GM12878 (cell line): ENCODE results near the gene DMRT1. TPM values are rescaled to one million over a fixed set of nuclear protein-coding genes. Genes with fewer than 3 reads are reported as not detected.

Experiments
- ATAC-seq: fragments of 200-7000 bp; cut with Tn5 transposase; 3 replicates; pipeline ENCODE4 v1.9.1; 2020; ENCODE audit warnings: mild to moderate bottlenecking, moderate library complexity
- BruUV-seq: library from RNA; stranded (reverse); fragments of 400-500 nt; replicated peaks from 2 replicates; lab custom pipeline; 2021; lab: Mats Ljungman, UMichigan
- CTCF ChIA-PET: fragments of 300-600 bp; sonication (Branson Sonifier 250); formaldehyde crosslinking; extraction: SDS; loops from one replicate; lab custom pipeline; 2021; ENCODE audit warnings: inconsistent platforms; lab: Yijun Ruan, JAX
- POLR2A ChIA-PET: fragments of 350-600 bp; formaldehyde crosslinking; extraction: SDS; loops from one replicate; lab custom pipeline; 2021; ENCODE audit warnings: inconsistent platforms; lab: Charles Lee
- RAD21 ChIA-PET: fragments of 300-600 bp; sonication (Branson Sonifier 250); formaldehyde crosslinking; loops from one replicate; lab custom pipeline; 2023; ENCODE audit warnings: antibody characterized with exemption; ENCODE audit not compliant: unreplicated experiment; lab: Charles Lee
- SMC1A ChIA-PET: fragments of 300-600 bp; sonication (Branson Sonifier 250); formaldehyde crosslinking; loops from one replicate; lab custom pipeline; 2023; ENCODE audit not compliant: unreplicated experiment, uncharacterized antibody; lab: Charles Lee
- DNase-seq: peaks from one replicate; pipeline ENCODE4 v3.0.0-alpha.2; 2011; ENCODE audit warnings: low read depth, low spot score
- FAIRE-seq: peaks from 3 replicates; lab custom pipeline; 2011; peaks lifted over from hg19 to GRCh38; lab: Jason Lieb, UNC
- H2AFZ ChIP-seq: 2 replicates; pipeline ENCODE4 v1.6.0; 2011; ENCODE audit warnings: low read depth, low read length, control low read depth; ENCODE audit not compliant: control insufficient read depth
- H3K27ac ChIP-seq: 2 replicates; pipeline ENCODE4 v1.5.1; 2011; ENCODE audit warnings: control low read depth; ENCODE audit not compliant: control insufficient read depth, insufficient read depth
- H3K27me3 ChIP-seq, 2 experiments: replicated peaks in 1 of 2; 2 replicates each; pipeline versions ENCODE4 v1.6.0 to v1.6.1; 2011; ENCODE audit warnings: low read length in 1 of 2; ENCODE audit not compliant: control insufficient read depth in 2 of 2, insufficient read depth in 2 of 2
- H3K36me3 ChIP-seq, 2 experiments: 2 replicates each; pipeline ENCODE4 v1.5.1; 2011; ENCODE audit warnings: low read length in 1 of 2; ENCODE audit not compliant: control insufficient read depth in 2 of 2, insufficient read depth in 2 of 2
- H3K4me1 ChIP-seq: 2 replicates; pipeline ENCODE4 v1.6.1; 2011; ENCODE audit warnings: mild to moderate bottlenecking, low read length, moderate library complexity, mixed read lengths; ENCODE audit not compliant: control insufficient read depth, insufficient read depth
- H3K4me2 ChIP-seq: 2 replicates; pipeline ENCODE4 v1.6.0; 2011; ENCODE audit warnings: control low read depth; ENCODE audit not compliant: control insufficient read depth, insufficient read depth
- H3K4me3 ChIP-seq: fragments of 200-600 bp; sonication (generic); 2 replicates; pipeline ENCODE4 v1.5.1; 2016
- H3K79me2 ChIP-seq: 2 replicates; pipeline ENCODE4 v1.6.0; 2011; ENCODE audit warnings: low read length; ENCODE audit not compliant: control insufficient read depth, insufficient read depth
- H3K9ac ChIP-seq: 2 replicates; pipeline ENCODE4 v1.8.0; 2011; ENCODE audit warnings: low read length, control low read depth, mixed read lengths; ENCODE audit not compliant: control insufficient read depth, insufficient read depth
- H3K9me3 ChIP-seq: replicated peaks from 3 replicates; pipeline ENCODE4 v1.5.1; 2011; ENCODE audit warnings: mild to moderate bottlenecking, low read length; ENCODE audit not compliant: control insufficient read depth, insufficient read depth
- H4K20me1 ChIP-seq: 2 replicates; pipeline ENCODE4 v1.6.0; 2011; ENCODE audit not compliant: control insufficient read depth, insufficient read depth
- KDM1A ChIP-seq: fragments of 200-600 bp; sonication (generic); IDR thresholded peaks from 2 replicates; pipeline ENCODE4 v1.6.1; 2016; ENCODE audit warnings: borderline replicate concordance
- NFXL1 ChIP-seq: fragments of 450-650 bp; IDR thresholded peaks from 2 replicates; pipeline ENCODE4 v1.6.1; 2017; ENCODE audit warnings: antibody characterized with exemption, mild to moderate bottlenecking, borderline replicate concordance
- PAX5 ChIP-seq: IDR thresholded peaks from 2 replicates; pipeline ENCODE4 v1.6.1; 2011; ENCODE audit warnings: low read depth, low read length, borderline replicate concordance
- RB1 ChIP-seq: fragments of 450-650 bp; formaldehyde crosslinking; IDR thresholded peaks from 2 replicates; pipeline ENCODE4 v1.6.1; 2017; ENCODE audit warnings: mild to moderate bottlenecking, borderline replicate concordance
- SIX5 ChIP-seq: IDR thresholded peaks from 2 replicates; pipeline ENCODE4 v1.6.1; 2011; ENCODE audit warnings: mild to moderate bottlenecking, low read depth, low read length, moderate library complexity; ENCODE audit not compliant: severe bottlenecking
- TBL1XR1 ChIP-seq: IDR thresholded peaks from 2 replicates; pipeline ENCODE4 v1.6.1; 2012; ENCODE audit warnings: low read depth, low read length, improper control_type of control experiment
- ZNF207 ChIP-seq: fragments of 450-650 bp; IDR thresholded peaks from 2 replicates; pipeline ENCODE4 v1.6.1; 2014; ENCODE audit warnings: antibody characterized with exemption, mild to moderate bottlenecking, borderline replicate concordance
- WGBS: methylation state at CpG from one replicate; pipeline ENCODE4 v1.1.6; 2016; ENCODE audit warnings: low lambda C conversion rate; ENCODE audit not compliant: insufficient replicate concordance, insufficient coverage; ENCODE audit errors: missing lambda C conversion rate; 5-methylcytosine and 5-hydroxymethylcytosine counted together
- in situ Hi-C: fragments of 300-500 bp; cut with MboI; formaldehyde crosslinking; loops from 9 replicates; pipeline ENCODE4 v1.14.3; 2018; ENCODE audit warnings: mixed read lengths
- intact Hi-C: fragments of 100-400 bp; cut with micrococcal nuclease; formaldehyde crosslinking; loops from one replicate; pipeline ENCODE4 v1.14.2; 2022; ENCODE audit not compliant: unreplicated experiment
- polyA plus RNA-seq, 11 experiments: library from polyadenylated mRNA; depleted of rRNA in 4 of 11; unstranded in 6 of 11; stranded (reverse) in 5 of 11; fragments of >200 nt; fragmentation: Nextera tagmentation in 4 of 11; fragmentation: Illumina TruSeq in 1 of 11; extraction: Ambion mirVana in 4 of 11; extraction: Trizol in 1 of 11; gene quantifications; 1 replicate in 1 of 11; 2 replicates in 10 of 11; pipeline versions ENCODE4 v1.2.1 to v1.2.3, GENCODE V29; 2011 to 2016; ENCODE audit warnings: inconsistent platforms in 2 of 11, missing spikeins in 2 of 11, low read depth in 1 of 11
- total RNA-seq, 4 experiments: library from RNA; depleted of rRNA in 3 of 4; stranded (reverse); fragments of >200 nt in 3 of 4; fragmentation: Illumina TruSeq in 1 of 4; extraction: Trizol in 1 of 4; gene quantifications; 2 replicates each; pipeline versions ENCODE4 v1.2.1 to v1.2.3, GENCODE V29; 2013 to 2021
- TF ChIP-seq, protein P1 (sequence below): fragments of 450-650 bp; IDR thresholded peaks from 2 replicates; pipeline ENCODE4 v1.6.1; 2017; ENCODE audit warnings: mild to moderate bottlenecking, moderate library complexity
- TF ChIP-seq, protein P2 (sequence below): IDR thresholded peaks from 2 replicates; pipeline ENCODE4 v1.6.1; 2011; ENCODE audit warnings: low read depth, mild to moderate bottlenecking, low read length, moderate library complexity, borderline replicate concordance; ENCODE audit errors: extremely low read depth
- TF ChIP-seq, protein P3 (sequence below): fragments of 450-650 bp; IDR thresholded peaks from 2 replicates; pipeline ENCODE4 v1.6.1; 2017; ENCODE audit warnings: antibody characterized with exemption, mild to moderate bottlenecking, moderate library complexity

DMRT1 gene
- total and polyA plus RNA-seq, 10 of the 15 experiments (the other 5 are each of a cell fraction or from before 2014, with no cell fraction given), result 0.06 to 1.9 (median 0.24) TPM

DNA sequence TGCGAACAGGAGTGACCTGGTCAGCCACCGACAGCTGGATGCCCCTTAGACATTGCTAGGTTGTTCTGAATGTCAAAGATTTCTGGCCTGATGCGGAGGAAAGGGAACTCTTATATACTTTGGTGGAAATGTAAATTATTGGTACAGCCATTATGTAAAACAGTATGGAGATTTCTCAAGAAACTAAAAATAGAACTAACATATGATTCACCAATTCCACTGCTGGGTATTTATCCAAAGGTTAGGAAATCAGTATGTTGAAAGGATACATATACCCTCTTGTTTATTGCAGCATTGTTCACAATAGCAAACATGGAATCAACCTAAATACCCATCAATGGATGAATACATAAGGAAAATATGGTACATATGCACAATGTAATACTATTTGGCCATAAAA lies 166.7 kb downstream of the DMRT1 start:
- in situ Hi-C loops, result loop anchor here (5.0 kb wide), 1 partner anchor 396 kb away; no protein-coding TSS in a partner anchor
- intact Hi-C loops, result loop anchor here (10.0 kb wide), 2 partner anchors 203 to 533 kb away; no protein-coding TSS in a partner anchor

More for the DNA sequence above, 166.7 kb downstream of the DMRT1 start:
- CTCF ChIA-PET, result interaction anchor here (0.7 to 4.2 kb wide), 20 partner anchors 11 to 830 kb away, joined by 3 to 35 read pairs (median 7); partner anchors contain the start of gene DMRT2
- Histone ChIP-seq H3K4me2 (no peak overlapping the region), H2AFZ (no peak overlapping the region), H3K9me3 (no peaks in the 10 kb centered on the region)
- FAIRE-seq, result no peak
- TF ChIP-seq, protein P1, sequence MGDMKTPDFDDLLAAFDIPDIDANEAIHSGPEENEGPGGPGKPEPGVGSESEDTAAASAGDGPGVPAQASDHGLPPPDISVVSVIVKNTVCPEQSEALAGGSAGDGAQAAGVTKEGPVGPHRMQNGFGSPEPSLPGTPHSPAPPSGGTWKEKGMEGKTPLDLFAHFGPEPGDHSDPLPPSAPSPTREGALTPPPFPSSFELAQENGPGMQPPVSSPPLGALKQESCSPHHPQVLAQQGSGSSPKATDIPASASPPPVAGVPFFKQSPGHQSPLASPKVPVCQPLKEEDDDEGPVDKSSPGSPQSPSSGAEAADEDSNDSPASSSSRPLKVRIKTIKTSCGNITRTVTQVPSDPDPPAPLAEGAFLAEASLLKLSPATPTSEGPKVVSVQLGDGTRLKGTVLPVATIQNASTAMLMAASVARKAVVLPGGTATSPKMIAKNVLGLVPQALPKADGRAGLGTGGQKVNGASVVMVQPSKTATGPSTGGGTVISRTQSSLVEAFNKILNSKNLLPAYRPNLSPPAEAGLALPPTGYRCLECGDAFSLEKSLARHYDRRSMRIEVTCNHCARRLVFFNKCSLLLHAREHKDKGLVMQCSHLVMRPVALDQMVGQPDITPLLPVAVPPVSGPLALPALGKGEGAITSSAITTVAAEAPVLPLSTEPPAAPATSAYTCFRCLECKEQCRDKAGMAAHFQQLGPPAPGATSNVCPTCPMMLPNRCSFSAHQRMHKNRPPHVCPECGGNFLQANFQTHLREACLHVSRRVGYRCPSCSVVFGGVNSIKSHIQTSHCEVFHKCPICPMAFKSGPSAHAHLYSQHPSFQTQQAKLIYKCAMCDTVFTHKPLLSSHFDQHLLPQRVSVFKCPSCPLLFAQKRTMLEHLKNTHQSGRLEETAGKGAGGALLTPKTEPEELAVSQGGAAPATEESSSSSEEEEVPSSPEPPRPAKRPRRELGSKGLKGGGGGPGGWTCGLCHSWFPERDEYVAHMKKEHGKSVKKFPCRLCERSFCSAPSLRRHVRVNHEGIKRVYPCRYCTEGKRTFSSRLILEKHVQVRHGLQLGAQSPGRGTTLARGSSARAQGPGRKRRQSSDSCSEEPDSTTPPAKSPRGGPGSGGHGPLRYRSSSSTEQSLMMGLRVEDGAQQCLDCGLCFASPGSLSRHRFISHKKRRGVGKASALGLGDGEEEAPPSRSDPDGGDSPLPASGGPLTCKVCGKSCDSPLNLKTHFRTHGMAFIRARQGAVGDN, result no peak
- TF ChIP-seq RB1 (no peak), TBL1XR1 (no peak), ZNF207 (no peak), SIX5 (no peak), NFXL1 (no peak), KDM1A (no peak), PAX5 (no peak)
- TF ChIP-seq, protein P2, sequence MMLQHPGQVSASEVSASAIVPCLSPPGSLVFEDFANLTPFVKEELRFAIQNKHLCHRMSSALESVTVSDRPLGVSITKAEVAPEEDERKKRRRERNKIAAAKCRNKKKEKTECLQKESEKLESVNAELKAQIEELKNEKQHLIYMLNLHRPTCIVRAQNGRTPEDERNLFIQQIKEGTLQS, result no peak
- TF ChIP-seq, protein P3, sequence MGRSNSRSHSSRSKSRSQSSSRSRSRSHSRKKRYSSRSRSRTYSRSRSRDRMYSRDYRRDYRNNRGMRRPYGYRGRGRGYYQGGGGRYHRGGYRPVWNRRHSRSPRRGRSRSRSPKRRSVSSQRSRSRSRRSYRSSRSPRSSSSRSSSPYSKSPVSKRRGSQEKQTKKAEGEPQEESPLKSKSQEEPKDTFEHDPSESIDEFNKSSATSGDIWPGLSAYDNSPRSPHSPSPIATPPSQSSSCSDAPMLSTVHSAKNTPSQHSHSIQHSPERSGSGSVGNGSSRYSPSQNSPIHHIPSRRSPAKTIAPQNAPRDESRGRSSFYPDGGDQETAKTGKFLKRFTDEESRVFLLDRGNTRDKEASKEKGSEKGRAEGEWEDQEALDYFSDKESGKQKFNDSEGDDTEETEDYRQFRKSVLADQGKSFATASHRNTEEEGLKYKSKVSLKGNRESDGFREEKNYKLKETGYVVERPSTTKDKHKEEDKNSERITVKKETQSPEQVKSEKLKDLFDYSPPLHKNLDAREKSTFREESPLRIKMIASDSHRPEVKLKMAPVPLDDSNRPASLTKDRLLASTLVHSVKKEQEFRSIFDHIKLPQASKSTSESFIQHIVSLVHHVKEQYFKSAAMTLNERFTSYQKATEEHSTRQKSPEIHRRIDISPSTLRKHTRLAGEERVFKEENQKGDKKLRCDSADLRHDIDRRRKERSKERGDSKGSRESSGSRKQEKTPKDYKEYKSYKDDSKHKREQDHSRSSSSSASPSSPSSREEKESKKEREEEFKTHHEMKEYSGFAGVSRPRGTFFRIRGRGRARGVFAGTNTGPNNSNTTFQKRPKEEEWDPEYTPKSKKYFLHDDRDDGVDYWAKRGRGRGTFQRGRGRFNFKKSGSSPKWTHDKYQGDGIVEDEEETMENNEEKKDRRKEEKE, result no peak
- TF ChIP-seq, all 136 proteins: peak for 0
- Histone ChIP-seq H3K79me2 (no peaks in the 10 kb centered on the region), H4K20me1 (peaks cover 3% of the 10 kb centered on the region; the same call in 1 of the 2 replicates), H3K27ac (no peak overlapping the region), H3K9ac (no peak overlapping the region), H3K4me1 (peaks cover 7% of the 10 kb centered on the region), H3K27me3 (no peaks in the 10 kb centered on the region), H3K36me3 (no peaks in the 10 kb centered on the region), H3K4me3 (no peak overlapping the region)
- DNase-seq (no peak), ATAC-seq (no peak)
- 88% methylated on average over 3 of the region's 3 CpGs for WGBS
- ChIA-PET SMC1A (interaction anchor here (0.8 to 4.0 kb wide), 12 partner anchors 11 to 448 kb away, joined by 3 to 29 read pairs (median 7); no protein-coding TSS in a partner anchor), POLR2A (no interaction called here), RAD21 (interaction anchor here (1.0 to 3.4 kb wide), 6 partner anchors 114 to 594 kb away, joined by 3 to 21 read pairs (median 8); no protein-coding TSS in a partner anchor)
- BruUV-seq, result no TSS peak
